GM12892 (cell line): Measurements from ENCODE around the gene NAPSA.

ENCODE experiments used
- POLR2A ChIP-seq: IDR thresholded peaks from 2 replicates; pipeline ENCODE4 v1.6.1; 2011; ENCODE audit warnings: low read depth, low read length, control low read depth
- TAF1 ChIP-seq: IDR thresholded peaks from 2 replicates; pipeline ENCODE4 v1.6.1; 2011; ENCODE audit warnings: low read depth, mild to moderate bottlenecking, control low read depth, low read length, borderline replicate concordance

- no peak for TF ChIP-seq POLR2A
- no peak for TF ChIP-seq TAF1
These were observed 33.9 kb upstream of the NAPSA start for GRCh38 chr19:50399368-50399745.
